Measurements from ENCODE around the gene ROBO2. TPM values are rescaled to one million over a fixed set of nuclear protein-coding genes. Genes with fewer than 3 reads are reported as not detected.

ROBO2 gene
- total RNA-seq, 1 donor from 2014 or later = 0.79 TPM

GRCh38 chr3:77158730-77159581 is 119.1 kb downstream of the ROBO2 start:
- no peaks in the 10 kb centered on the region for H3K27me3 ChIP-seq (ENCODE audit: control insufficient read depth, insufficient read depth, low read length)
- TF ChIP-seq CTCF (IDR thresholded peaks at IDR 0.05; ENCODE audit: insufficient read depth, low read length, severe bottlenecking) = peak; percentile 28
- no peaks in the 10 kb centered on the region for H3K36me3 ChIP-seq (ENCODE audit: control insufficient read depth, insufficient read depth, low read length)
- no peak for FAIRE-seq
- DNase-seq (ENCODE audit: low read depth) = peak; percentile 29
- H3K4me3 ChIP-seq (ENCODE audit: low read depth, low read length) = no peak overlapping the region

GRCh38 chr3:77160931-77161497 is 121.1 kb downstream of the ROBO2 start:
- no peak for DNase-seq (ENCODE audit: low read depth)
- Histone ChIP-seq H3K27me3 (ENCODE audit: control insufficient read depth, insufficient read depth, low read length) (no peaks in the 10 kb centered on the region), H3K4me3 (ENCODE audit: low read depth, low read length) (no peak overlapping the region), H3K36me3 (ENCODE audit: control insufficient read depth, insufficient read depth, low read length) (no peaks in the 10 kb centered on the region)
- TF ChIP-seq CTCF (IDR thresholded peaks at IDR 0.05; ENCODE audit: insufficient read depth, low read length, severe bottlenecking) = no peak
- FAIRE-seq = no peak

GRCh38 chr3:77169823-77170222 is 129.9 kb downstream of the ROBO2 start:
- FAIRE-seq (no peak), DNase-seq (ENCODE audit: low read depth) (no peak)
- no peak for TF ChIP-seq CTCF (IDR thresholded peaks at IDR 0.05; ENCODE audit: insufficient read depth, low read length, severe bottlenecking)
- Histone ChIP-seq H3K4me3 (ENCODE audit: low read depth, low read length) (no peak overlapping the region), H3K27me3 (ENCODE audit: control insufficient read depth, insufficient read depth, low read length) (no peaks in the 10 kb centered on the region), H3K36me3 (ENCODE audit: control insufficient read depth, insufficient read depth, low read length) (no peaks in the 10 kb centered on the region)

GRCh38 chr3:77171026-77171425 is 131.1 kb downstream of the ROBO2 start:
- Histone ChIP-seq H3K4me3 (ENCODE audit: low read depth, low read length) (no peak overlapping the region), H3K27me3 (ENCODE audit: control insufficient read depth, insufficient read depth, low read length) (no peaks in the 10 kb centered on the region), H3K36me3 (ENCODE audit: control insufficient read depth, insufficient read depth, low read length) (no peaks in the 10 kb centered on the region)
- FAIRE-seq (no peak), DNase-seq (ENCODE audit: low read depth) (no peak)
- TF ChIP-seq CTCF (IDR thresholded peaks at IDR 0.05; ENCODE audit: insufficient read depth, low read length, severe bottlenecking) = no peak

- Histone ChIP-seq H3K27me3 (ENCODE audit: control insufficient read depth, insufficient read depth, low read length) (no peaks in the 10 kb centered on the region), H3K36me3 (ENCODE audit: control insufficient read depth, insufficient read depth, low read length) (no peaks in the 10 kb centered on the region), H3K4me3 (ENCODE audit: low read depth, low read length) (no peak overlapping the region)
- no peak for DNase-seq (ENCODE audit: low read depth)
- no peak for TF ChIP-seq CTCF (IDR thresholded peaks at IDR 0.05; ENCODE audit: insufficient read depth, low read length, severe bottlenecking)
- no peak for FAIRE-seq
These were observed 139.9 kb downstream of the ROBO2 start for GRCh38 chr3:77179762-77180161.
